Neuronal stem cell (in vitro differentiated cells): ENCODE data around the gene DUS1L. TPM values are rescaled to one million over a fixed set of nuclear protein-coding genes. Genes with fewer than 3 reads are reported as not detected.
A peak's percentile ranks its signal among the peaks of the same experiment; 100 is the strongest.

Source experiments
- DNase-seq: peaks from one replicate; pipeline ENCODE4 v3.0.0-alpha.2; 2013; ENCODE audit warnings: low spot score
- H2AFZ ChIP-seq: one replicate; pipeline ENCODE4 v1.6.1; 2013; ENCODE audit warnings: mild to moderate bottlenecking, low read length, inconsistent platforms
- H2AK5ac ChIP-seq: 2 replicates; pipeline ENCODE4 v1.6.1; 2013; ENCODE audit warnings: low read depth, mild to moderate bottlenecking, inconsistent platforms, low read length, moderate library complexity, mixed read lengths
- H2BK120ac ChIP-seq: 2 replicates; pipeline ENCODE4 v1.6.1; 2013; ENCODE audit warnings: low read depth, mild to moderate bottlenecking, inconsistent platforms, low read length, moderate library complexity, mixed read lengths
- H2BK12ac ChIP-seq: one replicate; pipeline ENCODE4 v1.6.1; 2013; ENCODE audit warnings: low read length, inconsistent platforms
- H2BK15ac ChIP-seq: 2 replicates; pipeline ENCODE4 v1.6.1; 2013; ENCODE audit warnings: mild to moderate bottlenecking, low read length, inconsistent platforms, mixed read lengths
- H2BK5ac ChIP-seq: one replicate; pipeline ENCODE4 v1.6.1; 2013; ENCODE audit warnings: inconsistent platforms, mild to moderate bottlenecking, low read length, moderate library complexity
- H3K14ac ChIP-seq: one replicate; pipeline ENCODE4 v1.6.1; 2013; ENCODE audit warnings: low read length, inconsistent platforms
- H3K18ac ChIP-seq: 2 replicates; pipeline ENCODE4 v1.6.1; 2013; ENCODE audit warnings: low read length, inconsistent platforms
- H3K23ac ChIP-seq: 2 replicates; pipeline ENCODE4 v1.6.1; 2013; ENCODE audit warnings: low read depth, mild to moderate bottlenecking, mixed read lengths, low read length, inconsistent platforms; ENCODE audit not compliant: poor library complexity
- H3K27ac ChIP-seq: replicated peaks from 3 replicates; pipeline ENCODE4 v1.5.1; 2013; ENCODE audit warnings: low read length, inconsistent platforms
- H3K27me3 ChIP-seq, 3 experiments: 2 replicates each; pipeline ENCODE4 v1.6.1; 2013; ENCODE audit warnings: low read length in 3 of 3, mild to moderate bottlenecking in 2 of 3, inconsistent platforms in 1 of 3, low read depth in 1 of 3, mixed read lengths in 1 of 3, moderate library complexity in 1 of 3; ENCODE audit not compliant: control insufficient read depth in 3 of 3, insufficient read depth in 3 of 3
- H3K36me3 ChIP-seq, 2 donors: replicated peaks in 1 of 2; 2 replicates each; pipeline ENCODE4 v1.6.1; 2013; ENCODE audit warnings: low read length in 2 of 2; ENCODE audit not compliant: control insufficient read depth in 2 of 2, insufficient read depth in 2 of 2
- H3K4ac ChIP-seq: 2 replicates; pipeline ENCODE4 v1.6.1; 2013; ENCODE audit warnings: inconsistent platforms, mild to moderate bottlenecking, low read length, moderate library complexity
- H3K4me1 ChIP-seq, 2 donors: 1 replicate in 1 of 2; 2 replicates in 1 of 2; pipeline ENCODE4 v1.6.1; 2013; ENCODE audit warnings: low read length in 2 of 2, low read depth in 1 of 2; ENCODE audit not compliant: control insufficient read depth in 2 of 2, insufficient read depth in 1 of 2
- H3K4me2 ChIP-seq: one replicate; pipeline ENCODE4 v1.6.1; 2013; ENCODE audit warnings: mild to moderate bottlenecking, low read length, inconsistent platforms; ENCODE audit not compliant: insufficient read depth, poor library complexity, severe bottlenecking
- H3K4me3 ChIP-seq, 2 donors: 2 replicates each; pipeline ENCODE4 v1.5.1; 2013; ENCODE audit warnings: low read length in 2 of 2, mild to moderate bottlenecking in 2 of 2, inconsistent platforms in 1 of 2, moderate library complexity in 1 of 2
- H3K79me1 ChIP-seq: one replicate; pipeline ENCODE4 v1.6.1; 2013; ENCODE audit warnings: low read depth, mild to moderate bottlenecking, inconsistent platforms, low read length, moderate library complexity
- H3K9ac ChIP-seq: one replicate; pipeline ENCODE4 v1.6.1; 2013; ENCODE audit warnings: mild to moderate bottlenecking, low read depth, low read length, inconsistent platforms; ENCODE audit not compliant: poor library complexity
- H3K9me3 ChIP-seq, 2 donors: replicated peaks in 1 of 2; 2 replicates each; pipeline versions ENCODE3 to v1.6.1; 2013; ENCODE audit warnings: low read length in 2 of 2, mild to moderate bottlenecking in 2 of 2, inconsistent platforms in 1 of 2, low read depth in 1 of 2, mixed read lengths in 1 of 2, moderate library complexity in 1 of 2; ENCODE audit not compliant: control insufficient read depth in 2 of 2, insufficient read depth in 1 of 2
- H4K8ac ChIP-seq: one replicate; pipeline ENCODE4 v1.6.1; 2013; ENCODE audit warnings: low read depth, mild to moderate bottlenecking, inconsistent platforms, low read length, moderate library complexity
- H4K91ac ChIP-seq: one replicate; pipeline ENCODE4 v1.6.1; 2013; ENCODE audit warnings: low read length, low read depth, mild to moderate bottlenecking, inconsistent platforms; ENCODE audit not compliant: poor library complexity
- WGBS, 2 donors: extraction: QIAGEN DNeasy Blood & Tissue Kit; methylation state at CpG; one replicate each; pipeline ENCODE4 v1.1.7; 2013; ENCODE audit warnings: missing lambda C conversion rate in 2 of 2, mixed read lengths in 1 of 2; ENCODE audit not compliant: insufficient read length in 2 of 2, insufficient replicate concordance in 1 of 2; ENCODE audit errors: extremely low coverage in 2 of 2; 5-methylcytosine and 5-hydroxymethylcytosine counted together
- polyA plus RNA-seq, 2 experiments: library from polyadenylated mRNA; stranded (reverse); fragments of 200-250 nt; gene quantifications; one replicate each; pipeline ENCODE4 v1.2.3, GENCODE V29; 2013

DUS1L gene
- polyA plus RNA-seq (2013, experiment 1 of 2), result 33.5 TPM
- polyA plus RNA-seq (2013, experiment 2 of 2), result 31.8 TPM

GRCh38 chr17:82065638-82066303 lies at the start of gene DUS1L:
Gene DUS1L (minus strand): TSS chr17:82065804. CDS start chr17:82065059, 745 bp downstream.
- no peaks in the 10 kb centered on the region for H3K27me3 ChIP-seq
- peaks cover 7 to 8% of the 10 kb centered on the region in 2 donors for H3K4me1 ChIP-seq
- H2BK120ac ChIP-seq, result peak within 1 kb of the TSS; percentile 81
- peak within 1 kb of the TSS; percentile 80 for H3K23ac ChIP-seq
- H3K14ac ChIP-seq, result peak within 1 kb of the TSS; percentile 38
- H3K4me2 ChIP-seq, result peak within 1 kb of the TSS; percentile 97
- H3K9me3 ChIP-seq, result no peaks in the 10 kb centered on the region
- H3K79me1 ChIP-seq, result peaks cover 10% of the 10 kb centered on the region
- H3K4ac ChIP-seq, result peak within 1 kb of the TSS; percentile 76
- H2AK5ac ChIP-seq, result peak within 1 kb of the TSS; percentile 97
- H2AFZ ChIP-seq, result peak within 1 kb of the TSS; percentile 96
- peak; percentile 56 for DNase-seq
- H3K4me3 ChIP-seq, result peak within 1 kb of the TSS; percentile 64 to 98
- peaks cover 26 to 32% of the 10 kb centered on the region in 2 donors for H3K36me3 ChIP-seq
- peak within 1 kb of the TSS; percentile 92 for H4K8ac ChIP-seq
- no peak within 1 kb of the TSS for H3K27ac ChIP-seq
- H2BK12ac ChIP-seq, result peak within 1 kb of the TSS; percentile 10
- H3K18ac ChIP-seq, result peak within 1 kb of the TSS; percentile 94
- H2BK5ac ChIP-seq, result no peak within 1 kb of the TSS
- peak within 1 kb of the TSS; percentile 89 for H2BK15ac ChIP-seq
- no CpG with 5 or more reads among the region's 88 CpGs for WGBS, 2 donors
- H3K9ac ChIP-seq, result peak within 1 kb of the TSS; percentile 90
- no peak within 1 kb of the TSS for H4K91ac ChIP-seq

- no peak overlapping the region for H4K91ac ChIP-seq
- H3K4ac ChIP-seq, result no peak overlapping the region
- no peak for DNase-seq
- no peak overlapping the region for H3K4me3 ChIP-seq
- H2BK12ac ChIP-seq, result no peak overlapping the region
- no peak overlapping the region for H4K8ac ChIP-seq
- H3K18ac ChIP-seq, result no peak overlapping the region
- H3K9ac ChIP-seq, result peak overlapping the region; percentile 81
- H3K4me2 ChIP-seq, result no peak overlapping the region
- H2BK15ac ChIP-seq, result no peak overlapping the region
- peaks cover 22 to 23% of the 10 kb centered on the region in 2 donors for H3K4me1 ChIP-seq
- H3K23ac ChIP-seq, result no peak overlapping the region
- no CpG with 5 or more reads among the region's 9 CpGs for WGBS, 2 donors
- H2BK120ac ChIP-seq, result no peak overlapping the region
- H2BK5ac ChIP-seq, result no peak overlapping the region
- H3K9me3 ChIP-seq, result no peaks in the 10 kb centered on the region
- no peak overlapping the region for H2AFZ ChIP-seq
- no peak overlapping the region for H3K27ac ChIP-seq
- H3K27me3 ChIP-seq, result no peaks in the 10 kb centered on the region
- peaks cover 8 to 20% of the 10 kb centered on the region in 2 donors for H3K36me3 ChIP-seq
- H3K79me1 ChIP-seq, result peaks cover 3% of the 10 kb centered on the region
- H3K14ac ChIP-seq, result peak overlapping the region; percentile 89
- peak overlapping the region; percentile 63 for H2AK5ac ChIP-seq
These were observed 49.3 kb upstream of the DUS1L start for GRCh38 chr17:82114872-82115271.

GRCh38 chr17:82114447-82114846 lies 48.8 kb upstream of the DUS1L start:
- Histone ChIP-seq H3K4me3 (no peak overlapping the region), H3K4me2 (no peak overlapping the region), H3K9me3 (no peaks in the 10 kb centered on the region), H2AFZ (no peak overlapping the region), H3K79me1 (peaks cover 3% of the 10 kb centered on the region), H2BK120ac (no peak overlapping the region), H2AK5ac (peak overlapping the region; percentile 84), H3K27ac (no peak overlapping the region), H2BK12ac (peak overlapping the region; percentile 63), H3K27me3 (no peaks in the 10 kb centered on the region), H3K23ac (no peak overlapping the region), H2BK15ac (no peak overlapping the region), H4K8ac (no peak overlapping the region), H4K91ac (no peak overlapping the region), H3K18ac (peak overlapping the region; percentile 64), H3K4me1 (peaks cover 21 to 22% of the 10 kb centered on the region in 2 donors), H3K9ac (peak overlapping the region; percentile 21), H3K36me3 (peaks cover 8 to 20% of the 10 kb centered on the region in 2 donors), H2BK5ac (no peak overlapping the region), H3K14ac (peak overlapping the region; percentile 94), H3K4ac (no peak overlapping the region)
- DNase-seq, result no peak
- WGBS, 2 donors, result no CpG with 5 or more reads among the region's 10 CpGs

- no peak for DNase-seq
- peaks cover 3% of the 10 kb centered on the region for H3K79me1 ChIP-seq
- H3K9ac ChIP-seq, result no peak overlapping the region
These were observed 48.3 kb upstream of the DUS1L start for GRCh38 chr17:82113941-82114340.

More at GRCh38 chr17:82113941-82114340, 48.3 kb upstream of the DUS1L start:
- peaks cover 8 to 20% of the 10 kb centered on the region in 2 donors for H3K36me3 ChIP-seq
- peak overlapping the region; percentile 82 for H2BK5ac ChIP-seq
- H2BK15ac ChIP-seq, result no peak overlapping the region
- peak overlapping the region; percentile 2 for H2BK120ac ChIP-seq
- peaks cover 17 to 18% of the 10 kb centered on the region in 2 donors for H3K4me1 ChIP-seq
- no CpG with 5 or more reads among the region's 13 CpGs for WGBS, 2 donors
- H3K9me3 ChIP-seq, result no peaks in the 10 kb centered on the region
- H3K4ac ChIP-seq, result no peak overlapping the region
- H3K27ac ChIP-seq, result no peak overlapping the region
- H3K4me2 ChIP-seq, result no peak overlapping the region
- H3K18ac ChIP-seq, result no peak overlapping the region
- no peak overlapping the region for H2AFZ ChIP-seq
- H3K27me3 ChIP-seq, result no peaks in the 10 kb centered on the region
- no peak overlapping the region for H4K91ac ChIP-seq
- H3K23ac ChIP-seq, result no peak overlapping the region
- no peak overlapping the region for H3K4me3 ChIP-seq
- H2AK5ac ChIP-seq, result peak overlapping the region; percentile 90
- H4K8ac ChIP-seq, result no peak overlapping the region
- H3K14ac ChIP-seq, result peak overlapping the region; percentile 6
- no peak overlapping the region for H2BK12ac ChIP-seq
